Activated CD4-positive, alpha-beta T cell treated with anti-CD3 and anti-CD28 coated beads for 36 hours (primary cell): ENCODE results near the gene RBM20. TPM values are rescaled to one million over a fixed set of nuclear protein-coding genes. Genes with fewer than 3 reads are reported as not detected.
A peak's percentile ranks its signal among the peaks of the same experiment; 100 is the strongest.

ENCODE experiments used
- ATAC-seq: fragments of 200-7000 bp; cut with Tn5 transposase; one replicate; pipeline ENCODE4 v1.10.0; 2021; ENCODE audit warnings: mild to moderate bottlenecking, moderate library complexity
- CTCF ChIA-PET: fragments of 350-600 bp; sonication (Branson Sonifier 250); formaldehyde crosslinking; loops from one replicate; lab custom pipeline; 2021; ENCODE audit warnings: antibody characterized with exemption; lab: Charles Lee
- POLR2A ChIA-PET: fragments of 350-600 bp; sonication (Branson Sonifier 250); formaldehyde crosslinking; loops from one replicate; lab custom pipeline; 2021; ENCODE audit warnings: antibody characterized with exemption, inconsistent platforms; lab: Charles Lee
- DNase-seq: peaks from one replicate; pipeline ENCODE4 v3.0.0-alpha.2; 2020
- H3K27ac Mint-ChIP-seq: one replicate; pipeline ENCODE4 v1.8.0; 2021; ENCODE audit warnings: mixed read lengths
- H3K27me3 Mint-ChIP-seq: one replicate; pipeline ENCODE4 v1.8.0; 2021; ENCODE audit warnings: mixed read lengths
- H3K36me3 Mint-ChIP-seq: one replicate; pipeline ENCODE4 v1.8.0; 2021; ENCODE audit warnings: low read depth, mixed read lengths
- H3K4me1 Mint-ChIP-seq: one replicate; pipeline ENCODE4 v1.8.0; 2021; ENCODE audit warnings: mixed read lengths
- H3K4me3 Mint-ChIP-seq: one replicate; pipeline ENCODE4 v1.8.0; 2021; ENCODE audit warnings: mild to moderate bottlenecking, moderate library complexity, mixed read lengths
- H3K9me3 Mint-ChIP-seq: one replicate; pipeline ENCODE4 v1.8.0; 2021; ENCODE audit warnings: low read depth, mixed read lengths
- intact Hi-C, 2 experiments: fragments of 100-400 bp; cut with DNase I in 1 of 2; cut with micrococcal nuclease in 1 of 2; formaldehyde crosslinking; loops; one replicate each; pipeline versions ENCODE4 v1.14.2 to v1.15.1; 2022 to 2024; cut with DNase I, micrococcal nuclease
- total RNA-seq, 2 experiments: library from RNA; stranded (reverse); gene quantifications; one replicate each; pipeline ENCODE4 v1.2.3, GENCODE V29; 2021

Gene RBM20
- total RNA-seq, 2 experiments from 2014 or later = 0.05 to 0.40 TPM

DNA sequence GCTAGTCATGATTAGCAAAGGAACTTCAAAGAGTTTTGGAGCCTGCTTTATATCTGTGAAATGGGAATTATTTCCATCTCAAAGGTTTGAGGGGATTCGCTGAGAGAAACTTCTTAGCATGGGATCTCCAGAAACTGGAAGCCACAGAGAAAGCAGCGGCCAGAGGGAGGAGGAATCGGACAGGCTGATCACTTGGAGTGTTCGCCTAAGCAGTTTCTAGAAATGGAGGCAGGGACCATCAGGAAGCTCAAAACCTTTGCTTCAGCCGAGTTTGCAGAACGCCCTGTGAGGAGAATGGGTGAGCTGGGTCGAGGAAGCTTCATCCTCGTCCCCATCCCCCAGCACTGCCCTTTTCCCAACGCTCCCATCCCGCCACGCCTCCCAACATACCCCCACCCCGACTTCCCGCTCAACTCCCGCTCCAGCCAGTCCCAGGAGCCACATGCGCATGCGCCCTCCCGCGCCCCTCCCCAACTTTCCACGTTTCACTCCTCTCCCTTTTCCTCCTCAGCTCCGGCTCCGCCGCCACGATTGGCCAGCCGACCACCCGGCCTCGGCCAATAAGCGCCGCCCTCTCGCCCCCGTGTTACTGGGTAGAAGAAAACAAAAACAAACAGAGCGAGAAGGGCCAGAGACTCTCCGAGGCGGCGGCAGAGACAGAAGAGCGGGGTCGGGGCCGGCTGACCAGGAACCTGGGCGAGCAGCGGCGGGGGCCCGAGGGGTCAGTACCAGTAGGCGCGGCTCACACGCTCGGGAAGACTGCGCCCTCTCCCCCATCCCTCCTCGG is 227.4 kb downstream of the RBM20 start, which contains the start of gene PDCD4:
TSS of gene PDCD4 (plus strand) at position 631 of the 787 bp plus-strand sequence. CDS start 4,100 bp downstream, outside the sequence.
- Mint-ChIP-seq H3K9me3 (no peaks in the 10 kb centered on the region), H3K27ac (peak within 1 kb of the TSS; percentile 95), H3K4me3 (peak within 1 kb of the TSS; percentile 87), H3K36me3 (peaks cover 6% of the 10 kb centered on the region), H3K4me1 (peaks cover 63% of the 10 kb centered on the region), H3K27me3 (no peaks in the 10 kb centered on the region)
- ATAC-seq (peak; percentile 85), DNase-seq (peak; percentile 97)
- intact Hi-C loops = loop anchor here (1.0 to 10.0 kb wide), 13 partner anchors 22 to 659 kb away; partner anchors contain the start of genes BBIP1 (in 2 of the 2), SHOC2 (in 2 of the 2), DUSP5 (in 1 of the 2) and SMC3 (in 1 of the 2)
- POLR2A ChIA-PET = interaction anchor here (0.6 to 1.2 kb wide), 9 partner anchors 9 to 456 kb away, joined by 3 to 9 read pairs (median 4); partner anchors contain the start of gene SHOC2
- CTCF ChIA-PET = interaction anchor here (0.8 to 1.0 kb wide), 2 partner anchors 11 to 14 kb away, joined by 4 to 5 read pairs; no protein-coding TSS in a partner anchor

DNA sequence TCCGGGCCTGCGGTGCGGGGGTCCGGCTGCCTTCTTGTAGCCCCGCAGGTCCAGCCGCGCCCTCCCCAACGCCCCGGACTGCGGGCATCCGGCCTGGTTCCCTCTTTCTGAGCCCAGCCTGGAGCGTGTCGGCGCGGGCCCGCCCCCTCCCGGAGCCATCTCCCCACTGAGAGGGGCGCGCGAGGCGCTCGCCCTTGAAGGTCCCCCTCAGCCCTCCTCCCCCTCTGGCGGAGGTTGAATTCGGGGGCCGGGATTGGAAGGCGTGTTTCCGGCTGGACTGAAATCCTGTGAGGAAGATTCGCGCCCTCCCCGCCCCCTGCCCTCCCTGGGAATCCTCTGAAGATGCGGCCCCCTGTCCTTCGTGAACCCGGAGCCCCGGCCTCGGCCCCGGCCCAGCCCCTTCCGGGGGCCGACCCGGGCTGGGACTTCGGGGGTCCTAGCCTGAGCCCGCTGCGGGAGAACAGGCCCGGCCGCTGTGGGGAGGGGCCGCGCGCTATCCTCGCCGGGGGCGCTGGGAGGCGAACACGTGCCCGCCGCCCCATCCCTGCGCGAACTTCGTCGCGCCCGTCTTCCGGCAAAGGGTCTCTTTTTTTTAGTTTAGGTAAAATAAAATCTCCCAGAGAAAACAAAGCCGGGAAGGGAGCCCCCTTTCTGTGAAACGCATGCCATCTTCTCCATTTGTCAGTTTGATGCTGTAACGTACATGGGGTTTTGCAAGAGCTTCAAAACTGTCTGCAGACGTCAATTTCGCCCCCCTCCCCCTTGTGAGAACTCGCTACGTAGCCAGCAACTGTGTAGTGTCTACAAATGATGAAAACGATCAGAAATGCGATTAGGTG is 228.2 kb downstream of the RBM20 start:
- Mint-ChIP-seq H3K27ac (peak overlapping the region; percentile 95), H3K36me3 (peaks cover 6% of the 10 kb centered on the region), H3K4me3 (peak overlapping the region; percentile 87), H3K9me3 (no peaks in the 10 kb centered on the region), H3K27me3 (no peaks in the 10 kb centered on the region), H3K4me1 (peaks cover 60% of the 10 kb centered on the region)
- DNase-seq (peak; percentile 87), ATAC-seq (peak; percentile 73)
- intact Hi-C loops = loop anchor here (1.0 to 10.0 kb wide), 8 partner anchors 21 to 660 kb away; partner anchors contain the start of genes BBIP1 (in 1 of the 2), DUSP5 (in 1 of the 2), SHOC2 (in 1 of the 2) and SMC3 (in 1 of the 2)
- ChIA-PET CTCF (interaction anchor here (1.0 to 1.7 kb wide), 6 partner anchors 8 to 115 kb away, joined by 3 to 7 read pairs (median 4); no protein-coding TSS in a partner anchor), POLR2A (interaction anchor here (0.6 to 1.3 kb wide), 6 partner anchors 15 to 803 kb away, joined by 4 to 8 read pairs (median 4); partner anchors contain the start of genes BBIP1 and SHOC2)

DNA sequence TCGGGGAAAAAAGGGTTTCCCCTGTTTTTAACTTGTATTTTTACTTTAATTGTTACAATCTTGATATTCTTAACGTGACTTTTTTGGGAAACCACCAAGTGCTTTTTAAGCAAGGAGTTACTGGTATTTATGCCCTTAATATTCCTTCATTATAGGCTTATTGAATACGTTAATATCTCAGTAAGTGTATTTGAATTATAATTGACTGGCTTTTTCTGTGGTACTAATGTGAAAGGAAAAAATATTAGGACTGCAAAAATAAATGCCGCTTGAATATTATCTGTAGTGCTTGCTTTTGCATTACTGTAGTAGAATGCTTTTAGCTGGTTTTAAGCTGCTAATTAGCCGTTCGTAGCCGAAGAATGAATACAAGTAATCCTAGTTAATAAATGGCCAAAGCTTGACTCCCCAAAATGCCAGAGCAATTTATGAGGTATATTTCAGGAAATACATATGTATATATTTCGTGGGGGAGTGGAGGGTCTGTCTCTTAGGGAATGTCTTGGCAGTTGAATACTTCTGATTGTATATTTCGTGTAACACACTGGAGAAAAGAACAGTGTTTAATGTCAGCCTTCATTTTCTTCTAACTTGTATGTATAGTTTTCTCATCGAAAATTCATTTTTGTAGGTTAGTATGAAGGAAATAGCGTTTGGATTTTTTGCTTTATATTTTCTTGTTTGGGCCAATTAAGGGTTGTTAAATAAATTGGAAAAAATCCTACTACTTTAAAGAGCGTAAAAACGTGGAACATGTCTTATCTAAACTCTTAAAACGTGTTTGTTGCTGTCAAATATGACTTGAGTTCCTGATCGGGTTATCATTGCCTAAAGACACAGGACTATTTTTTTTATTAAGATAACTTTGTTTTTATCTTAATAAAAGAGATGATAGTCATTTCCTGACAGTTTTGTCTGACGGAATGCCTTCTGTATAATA is 229.1 kb downstream of the RBM20 start:
- POLR2A ChIA-PET = interaction anchor here (0.6 to 1.3 kb wide), 7 partner anchors 12 to 804 kb away, joined by 3 to 7 read pairs (median 4); partner anchors contain the start of genes BBIP1 and SHOC2
- intact Hi-C loops = loop anchor here (1.0 to 10.0 kb wide), 8 partner anchors 20 to 661 kb away; partner anchors contain the start of genes BBIP1 (in 1 of the 2), DUSP5 (in 1 of the 2), SHOC2 (in 1 of the 2) and SMC3 (in 1 of the 2)
- no peak for ATAC-seq

DNA sequence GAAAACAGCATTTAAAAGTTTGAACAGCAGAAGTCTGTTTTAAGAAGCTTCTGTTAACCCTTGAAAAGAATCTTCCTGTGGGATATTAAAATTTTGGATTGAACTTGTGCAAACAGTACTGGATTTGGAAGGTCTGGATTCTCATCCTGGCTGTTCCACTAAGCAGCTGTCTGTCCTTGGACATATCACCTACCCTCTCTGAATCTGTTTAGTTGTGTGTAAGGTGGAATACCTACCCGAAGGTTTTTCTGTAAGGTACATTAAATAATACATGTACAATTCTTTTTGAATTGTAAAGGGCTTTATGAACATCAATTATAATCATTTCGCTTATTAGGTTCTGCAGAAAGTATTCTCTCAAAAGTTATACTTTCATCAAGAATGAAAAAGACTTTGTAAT is 229.8 kb downstream of the RBM20 start:
- ATAC-seq (no peak), DNase-seq (no peak)
- POLR2A ChIA-PET = interaction anchor here (0.8 to 1.1 kb wide), 2 partner anchors 13 to 16 kb away, joined by 3 read pairs; no protein-coding TSS in a partner anchor
- H3K36me3 Mint-ChIP-seq = peaks cover 16% of the 10 kb centered on the region
- peak overlapping the region; percentile 88 for H3K27ac Mint-ChIP-seq
- peak overlapping the region; percentile 87 for H3K4me3 Mint-ChIP-seq
- H3K9me3 Mint-ChIP-seq = no peaks in the 10 kb centered on the region
- intact Hi-C loops = loop anchor here (2.0 to 10.0 kb wide), 6 partner anchors 19 to 662 kb away; partner anchors contain the start of genes BBIP1 (in 1 of the 2) and SHOC2 (in 1 of the 2)
- CTCF ChIA-PET = interaction anchor here (1.7 kb wide), 1 partner anchor 9 kb away, joined by 7 read pairs; no protein-coding TSS in a partner anchor
- no peaks in the 10 kb centered on the region for H3K27me3 Mint-ChIP-seq
- peaks cover 60% of the 10 kb centered on the region for H3K4me1 Mint-ChIP-seq

More for the DNA sequence above, 229.1 kb downstream of the RBM20 start:
- H3K27ac Mint-ChIP-seq = peak overlapping the region; percentile 95
- CTCF ChIA-PET = interaction anchor here (1.0 to 1.7 kb wide), 5 partner anchors 9 to 116 kb away, joined by 3 to 7 read pairs (median 4); no protein-coding TSS in a partner anchor
- H3K4me1 Mint-ChIP-seq = peaks cover 60% of the 10 kb centered on the region
- H3K27me3 Mint-ChIP-seq = no peaks in the 10 kb centered on the region
- peaks cover 13% of the 10 kb centered on the region for H3K36me3 Mint-ChIP-seq
- DNase-seq = no peak
- H3K9me3 Mint-ChIP-seq = no peaks in the 10 kb centered on the region
- H3K4me3 Mint-ChIP-seq = peak overlapping the region; percentile 87

DNA sequence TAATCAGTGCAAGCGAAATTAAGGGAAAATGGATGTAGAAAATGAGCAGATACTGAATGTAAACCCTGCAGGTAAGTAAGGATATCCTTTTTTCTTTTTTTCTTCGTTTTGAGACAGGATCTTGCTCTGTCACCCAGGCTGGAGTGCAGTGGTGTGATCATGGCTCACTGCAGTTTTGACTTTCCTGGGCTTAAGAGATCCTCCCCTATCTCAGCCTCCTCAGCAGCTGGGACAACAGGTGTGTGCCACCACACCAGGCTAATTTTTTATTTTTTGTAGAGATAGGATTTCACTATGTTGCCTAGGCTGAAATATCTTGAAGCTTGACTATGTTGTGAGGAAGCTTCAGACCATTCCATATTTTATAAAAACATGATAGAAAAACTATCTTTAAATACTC is 231.9 kb downstream of the RBM20 start:
- ATAC-seq (no peak), DNase-seq (no peak)
- ChIA-PET POLR2A (interaction anchor here (0.7 kb wide), 1 partner anchor 15 kb away, joined by 3 read pairs; no protein-coding TSS in a partner anchor), CTCF (interaction anchor here (0.6 to 2.0 kb wide), 7 partner anchors 9 to 143 kb away, joined by 3 to 6 read pairs (median 4); no protein-coding TSS in a partner anchor)
- Mint-ChIP-seq H3K27me3 (no peaks in the 10 kb centered on the region), H3K4me3 (no peak overlapping the region), H3K9me3 (no peaks in the 10 kb centered on the region), H3K4me1 (peaks cover 55% of the 10 kb centered on the region), H3K36me3 (peaks cover 18% of the 10 kb centered on the region), H3K27ac (no peak overlapping the region)
- intact Hi-C loops = loop anchor here in 1 of 2 experiments (2.0 to 10.0 kb wide), 2 partner anchors 17 to 461 kb away; no protein-coding TSS in a partner anchor

DNA sequence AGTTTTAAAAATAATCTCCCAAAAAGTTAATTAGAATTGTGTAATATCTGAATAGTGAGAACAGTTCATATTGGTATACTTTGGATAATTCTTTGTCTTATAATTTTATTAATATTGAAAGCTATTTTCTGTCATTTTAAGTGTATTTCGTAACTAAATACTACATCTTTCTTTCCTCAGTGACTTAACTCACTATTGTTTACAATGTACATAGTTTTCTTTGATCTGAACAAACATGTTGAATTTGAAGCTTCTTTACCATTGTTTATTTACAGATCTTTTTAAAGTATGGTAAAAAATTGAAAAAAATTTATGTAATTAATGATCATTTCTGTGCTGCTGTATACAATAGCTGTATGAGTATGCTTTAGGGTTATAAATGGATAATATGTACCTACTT is 232.7 kb downstream of the RBM20 start:
- no peak overlapping the region for H3K27ac Mint-ChIP-seq
- ATAC-seq (no peak), DNase-seq (no peak)
- intact Hi-C loops = loop anchor here in 1 of 2 experiments (10.0 kb wide), 1 partner anchor 462 kb away; no protein-coding TSS in a partner anchor
- H3K27me3 Mint-ChIP-seq = no peaks in the 10 kb centered on the region
- POLR2A ChIA-PET = no interaction called here
- H3K36me3 Mint-ChIP-seq = peaks cover 22% of the 10 kb centered on the region
- peaks cover 57% of the 10 kb centered on the region for H3K4me1 Mint-ChIP-seq
- H3K4me3 Mint-ChIP-seq = no peak overlapping the region
- no peaks in the 10 kb centered on the region for H3K9me3 Mint-ChIP-seq
- CTCF ChIA-PET = interaction anchor here (0.6 to 2.0 kb wide), 11 partner anchors 9 to 204 kb away, joined by 3 to 6 read pairs (median 3); no protein-coding TSS in a partner anchor

DNA sequence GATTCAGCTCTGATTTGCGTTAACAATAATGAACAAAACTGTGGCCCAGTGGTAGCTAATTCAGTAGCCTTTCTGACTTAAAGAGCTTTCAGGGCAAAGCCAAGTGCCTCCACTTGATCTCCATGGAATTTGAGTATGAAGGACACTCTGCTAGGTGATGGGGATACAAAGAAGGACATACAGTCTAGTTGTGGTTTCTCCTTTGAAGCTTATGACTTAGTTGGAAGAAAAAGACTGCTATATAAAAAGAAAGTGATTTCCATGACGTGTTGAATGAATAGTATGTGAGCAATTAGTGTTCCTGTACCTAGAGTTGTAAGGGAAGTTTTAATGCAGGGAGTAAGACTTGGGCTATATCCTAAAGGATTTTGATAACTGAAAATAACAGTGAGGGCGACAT is 235.9 kb downstream of the RBM20 start:
- ChIA-PET POLR2A (interaction anchor here (0.6 to 1.0 kb wide), 2 partner anchors 9 to 572 kb away, joined by 3 to 4 read pairs; partner anchors contain the start of gene PDCD4), CTCF (interaction anchor here (0.6 to 1.0 kb wide), 6 partner anchors 9 to 37 kb away, joined by 3 to 4 read pairs (median 3); no protein-coding TSS in a partner anchor)
- ATAC-seq = peak; percentile 43
- H3K4me1 Mint-ChIP-seq = peaks cover 72% of the 10 kb centered on the region
- no peak for DNase-seq
- H3K36me3 Mint-ChIP-seq = peaks cover 41% of the 10 kb centered on the region
- H3K9me3 Mint-ChIP-seq = no peaks in the 10 kb centered on the region
- H3K27me3 Mint-ChIP-seq = no peaks in the 10 kb centered on the region
- intact Hi-C loops = loop anchor here in 1 of 2 experiments (10.0 kb wide), 1 partner anchor 575 kb away; the partner anchor contains the start of gene SMNDC1
- H3K27ac Mint-ChIP-seq = peak overlapping the region; percentile 26
- no peak overlapping the region for H3K4me3 Mint-ChIP-seq

DNA sequence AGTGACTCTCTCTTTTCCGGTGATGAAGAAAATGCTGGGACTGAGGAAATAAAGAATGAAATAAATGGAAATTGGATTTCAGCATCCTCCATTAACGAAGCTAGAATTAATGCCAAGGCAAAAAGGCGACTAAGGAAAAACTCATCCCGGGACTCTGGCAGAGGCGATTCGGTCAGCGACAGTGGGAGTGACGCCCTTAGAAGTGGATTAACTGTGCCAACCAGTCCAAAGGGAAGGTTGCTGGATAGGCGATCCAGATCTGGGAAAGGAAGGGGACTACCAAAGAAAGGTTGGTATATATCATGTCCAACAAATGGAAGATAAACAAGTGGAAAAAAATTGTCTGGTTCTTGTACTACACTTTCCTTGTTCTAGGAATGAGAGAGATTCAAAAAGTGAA is 237.1 kb downstream of the RBM20 start:
- no peak for DNase-seq
- intact Hi-C loops = loop anchor here in 1 of 2 experiments (10.0 kb wide), 1 partner anchor 576 kb away; the partner anchor contains the start of gene SMNDC1
- Mint-ChIP-seq H3K36me3 (peaks cover 47% of the 10 kb centered on the region), H3K9me3 (no peaks in the 10 kb centered on the region), H3K4me3 (no peak overlapping the region), H3K4me1 (peaks cover 72% of the 10 kb centered on the region), H3K27me3 (no peaks in the 10 kb centered on the region), H3K27ac (no peak overlapping the region)
- CTCF ChIA-PET = interaction anchor here (0.6 to 3.5 kb wide), 6 partner anchors 10 to 121 kb away, joined by 3 to 20 read pairs (median 4); no protein-coding TSS in a partner anchor
- ATAC-seq = no peak
- POLR2A ChIA-PET = no interaction called here

DNA sequence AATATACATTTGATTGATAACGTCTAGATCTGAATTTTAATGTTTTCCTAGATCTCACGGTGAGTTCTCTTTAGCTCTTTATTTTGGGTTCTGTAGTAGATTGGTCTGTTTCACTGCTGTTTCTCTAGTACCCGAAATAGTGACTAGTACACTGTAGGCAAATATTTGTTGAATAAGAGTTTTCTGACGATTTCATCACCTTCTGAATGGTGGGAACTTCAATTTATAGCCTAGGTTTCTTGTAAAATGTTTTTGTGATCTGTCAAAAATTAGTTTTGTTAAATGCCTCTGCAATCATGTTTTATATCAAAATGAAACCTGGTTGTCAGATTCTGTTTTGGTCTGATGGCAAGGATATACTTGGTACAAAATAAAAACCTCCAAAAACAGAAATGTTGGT is 237.8 kb downstream of the RBM20 start:
- ATAC-seq (no peak), DNase-seq (no peak)
- CTCF ChIA-PET = interaction anchor here (1.2 to 3.5 kb wide), 9 partner anchors 8 to 209 kb away, joined by 3 to 20 read pairs (median 4); no protein-coding TSS in a partner anchor
- peak overlapping the region; percentile 19 for H3K27ac Mint-ChIP-seq
- POLR2A ChIA-PET = no interaction called here
- H3K9me3 Mint-ChIP-seq = no peaks in the 10 kb centered on the region
- H3K27me3 Mint-ChIP-seq = no peaks in the 10 kb centered on the region
- peaks cover 74% of the 10 kb centered on the region for H3K4me1 Mint-ChIP-seq
- H3K36me3 Mint-ChIP-seq = peaks cover 48% of the 10 kb centered on the region
- H3K4me3 Mint-ChIP-seq = no peak overlapping the region
- intact Hi-C loops = loop anchor here in 1 of 2 experiments (10.0 kb wide), 1 partner anchor 577 kb away; the partner anchor contains the start of gene SMNDC1
